ENCODE measurements around the gene SH3RF1. TPM values are rescaled to one million over a fixed set of nuclear protein-coding genes. Genes with fewer than 3 reads are reported as not detected.
"Not testable (repeated sequence)": the region's sequence is repeated elsewhere in the genome, so short reads cannot be mapped to it uniquely, and the experiment has no call there.

The SH3RF1 gene
- total RNA-seq, 1 donor from 2014 or later = 13.0 TPM

GRCh38 chr4:169203891-169204290 lies 66.9 kb downstream of the SH3RF1 start:
- FAIRE-seq (no peak), DNase-seq (ENCODE audit: low spot score in 2 of 2) (no peak)

- not testable (repeated sequence) for FAIRE-seq; DNase-seq (ENCODE audit: low spot score in 2 of 2)
Observed at GRCh38 chr4:169203278-169203677, 67.5 kb downstream of the SH3RF1 start.

- DNase-seq (ENCODE audit: low spot score in 2 of 2) (no peak), FAIRE-seq (no peak)
Observed at GRCh38 chr4:169202878-169203277, 67.9 kb downstream of the SH3RF1 start.

- DNase-seq (ENCODE audit: low spot score in 2 of 2) = no peak
- FAIRE-seq = no peak
Observed at GRCh38 chr4:169202145-169202699, 68.5 kb downstream of the SH3RF1 start.

- no peak for DNase-seq (ENCODE audit: low spot score in 2 of 2)
- FAIRE-seq = no peak
Observed at GRCh38 chr4:169201222-169202144, 69.3 kb downstream of the SH3RF1 start.

- no peak for DNase-seq (ENCODE audit: low spot score in 2 of 2)
Observed at GRCh38 chr4:169200361-169201030, 70.3 kb downstream of the SH3RF1 start.

GRCh38 chr4:169199184-169199583 lies 71.6 kb downstream of the SH3RF1 start:
- DNase-seq (ENCODE audit: low spot score in 2 of 2) (no peak), FAIRE-seq (no peak)

More at GRCh38 chr4:169200361-169201030, 70.3 kb downstream of the SH3RF1 start:
- peak; percentile 10 for FAIRE-seq

GRCh38 chr4:169198167-169198566 lies 72.6 kb downstream of the SH3RF1 start:
- FAIRE-seq (peak; percentile 89), DNase-seq (ENCODE audit: low spot score in 2 of 2) (no peak)

- not testable (repeated sequence) for DNase-seq (ENCODE audit: low spot score in 2 of 2); FAIRE-seq
Observed at GRCh38 chr4:169197206-169197605, 73.5 kb downstream of the SH3RF1 start.

GRCh38 chr4:169195032-169195431 lies 75.7 kb downstream of the SH3RF1 start:
- DNase-seq (ENCODE audit: low spot score in 2 of 2) (no peak), FAIRE-seq (no peak)

- not testable (repeated sequence) for DNase-seq (ENCODE audit: low spot score in 2 of 2); FAIRE-seq
Observed at GRCh38 chr4:169189968-169190367, 80.8 kb downstream of the SH3RF1 start.

- DNase-seq (ENCODE audit: low spot score in 2 of 2) = no peak
- no peak for FAIRE-seq
Observed at GRCh38 chr4:169189372-169189771, 81.4 kb downstream of the SH3RF1 start.

- no peak for FAIRE-seq
- DNase-seq (ENCODE audit: low spot score in 2 of 2) = no peak
Observed at GRCh38 chr4:169188204-169188603, 82.6 kb downstream of the SH3RF1 start.

- FAIRE-seq (no peak), DNase-seq (ENCODE audit: low spot score in 2 of 2) (no peak)
Observed at GRCh38 chr4:169185133-169185956, 85.4 kb downstream of the SH3RF1 start.

- FAIRE-seq = no peak
Observed at GRCh38 chr4:169184686-169185085, 86.1 kb downstream of the SH3RF1 start.

GRCh38 chr4:169184236-169184635 lies 86.5 kb downstream of the SH3RF1 start:
- FAIRE-seq = no peak
- DNase-seq (ENCODE audit: low spot score in 2 of 2) = no peak

More at GRCh38 chr4:169184686-169185085, 86.1 kb downstream of the SH3RF1 start:
- DNase-seq (ENCODE audit: low spot score in 2 of 2) = no peak

GRCh38 chr4:169183581-169183980 lies 87.2 kb downstream of the SH3RF1 start:
- FAIRE-seq = no peak

GRCh38 chr4:169179609-169180521 lies 90.9 kb downstream of the SH3RF1 start:
- DNase-seq (ENCODE audit: low spot score in 2 of 2) (no peak), FAIRE-seq (no peak)

More at GRCh38 chr4:169183581-169183980, 87.2 kb downstream of the SH3RF1 start:
- no peak for DNase-seq (ENCODE audit: low spot score in 2 of 2)

- FAIRE-seq; DNase-seq (ENCODE audit: low spot score in 2 of 2): not testable (repeated sequence)
Observed at GRCh38 chr4:169178092-169178491, 92.7 kb downstream of the SH3RF1 start.

Measured in frontal cortex (tissue), 4 donors.